ENCODE data around the gene MANEAL. TPM values are rescaled to one million over a fixed set of nuclear protein-coding genes. Genes with fewer than 3 reads are reported as not detected.
A peak's percentile ranks its signal among the peaks of the same experiment; 100 is the strongest.

Gene MANEAL
- polyA plus RNA-seq, 3 donors = 0.24 to 0.56 TPM; not detected in 1

GRCh38 chr1:37845049-37845646 is 51.5 kb downstream of the MANEAL start:
- Histone ChIP-seq H3K27me3 (ENCODE audit: control insufficient read depth in 2 of 2, insufficient read depth in 2 of 2, low read length in 2 of 2) (no peaks in the 10 kb centered on the region), H3K27ac (ENCODE audit: low read depth in 1 of 2, low read length in 2 of 2) (peak overlapping the region; percentile 91), H3K9me3 (replicated peaks in 1 of 2; ENCODE audit: control insufficient read depth in 1 of 2, insufficient read depth in 1 of 2, low read length in 2 of 2) (no peaks in the 10 kb centered on the region), H3K9ac (ENCODE audit: insufficient read depth, low read length, poor library complexity, severe bottlenecking) (peak overlapping the region; percentile 39), H4K20me1 (ENCODE audit: insufficient read depth, low read length) (peaks cover 24% of the 10 kb centered on the region), H3K4me1 (ENCODE audit: control insufficient read depth in 1 of 2, insufficient read depth in 2 of 2, low read length in 2 of 2) (peaks cover 80% of the 10 kb centered on the region in 2 donors), H3K79me2 (ENCODE audit: insufficient read depth, low read length) (peaks cover 98% of the 10 kb centered on the region), H3K4me3 (replicated peaks in 1 of 3; ENCODE audit: low read depth in 2 of 3, low read length in 3 of 3) (peak overlapping the region in 2 of 3 experiments; percentile 2 to 61), H3K36me3 (replicated peaks in 1 of 2; ENCODE audit: control insufficient read depth in 1 of 2, insufficient read depth in 2 of 2, low read length in 2 of 2) (peaks cover 15 to 35% of the 10 kb centered on the region in 2 donors), H2AFZ (ENCODE audit: insufficient read depth, low read depth, low read length, poor library complexity, severe bottlenecking) (no peak overlapping the region), H3K4me2 (replicated peaks; ENCODE audit: extremely low read depth, low read length, poor library complexity, severe bottlenecking) (peak overlapping the region; percentile 65)
- Mint-ChIP-seq H3K36me3 (peaks cover 42 to 60% of the 10 kb centered on the region in 2 donors), H3K27me3 (ENCODE audit: low read depth in 3 of 3) (no peaks in the 10 kb centered on the region), H3K9me3 (no peaks in the 10 kb centered on the region), H3K27ac (peak overlapping the region in 6 of 7 donors; percentile 92 to 98 (median 94)), H3K4me1 (peaks cover 18% of the 10 kb centered on the region), H3K4me3 (peak overlapping the region; percentile 52 to 75)
- peak in 1 of 3 donors; percentile 64 for DNase-seq
- 74% methylated on average over 4 of the region's 5 CpGs for WGBS (ENCODE audit: insufficient coverage)
- intact Hi-C loops (cut with micrococcal nuclease) = no loop called here
- TF ChIP-seq CTCF (IDR thresholded peaks at IDR 0.05) = no peak

- no peaks in the 10 kb centered on the region for H3K27me3 Mint-ChIP-seq (ENCODE audit: low read depth in 3 of 3)
- H3K4me3 Mint-ChIP-seq = peak overlapping the region; percentile 54 to 75
- H3K27ac Mint-ChIP-seq = peak overlapping the region in 6 of 7 donors; percentile 92 to 98 (median 94)
- no CpG with 5 or more reads among the region's 3 CpGs for WGBS (ENCODE audit: insufficient coverage)
- Histone ChIP-seq H3K9me3 (replicated peaks in 1 of 2; ENCODE audit: control insufficient read depth in 1 of 2, insufficient read depth in 1 of 2, low read length in 2 of 2) (no peaks in the 10 kb centered on the region), H3K79me2 (ENCODE audit: insufficient read depth, low read length) (peaks cover 98% of the 10 kb centered on the region), H3K4me3 (replicated peaks in 1 of 3; ENCODE audit: low read depth in 2 of 3, low read length in 3 of 3) (peak overlapping the region in 2 of 3 experiments; percentile 2 to 61), H3K4me2 (replicated peaks; ENCODE audit: extremely low read depth, low read length, poor library complexity, severe bottlenecking) (peak overlapping the region; percentile 65), H3K36me3 (replicated peaks in 1 of 2; ENCODE audit: control insufficient read depth in 1 of 2, insufficient read depth in 2 of 2, low read length in 2 of 2) (peaks cover 10 to 29% of the 10 kb centered on the region in 2 donors), H4K20me1 (ENCODE audit: insufficient read depth, low read length) (peaks cover 20% of the 10 kb centered on the region), H3K27me3 (ENCODE audit: control insufficient read depth in 2 of 2, insufficient read depth in 2 of 2, low read length in 2 of 2) (no peaks in the 10 kb centered on the region), H3K9ac (ENCODE audit: insufficient read depth, low read length, poor library complexity, severe bottlenecking) (peak overlapping the region; percentile 39), H3K4me1 (ENCODE audit: control insufficient read depth in 1 of 2, insufficient read depth in 2 of 2, low read length in 2 of 2) (peaks cover 87% of the 10 kb centered on the region in 2 donors), H3K27ac (ENCODE audit: low read depth in 1 of 2, low read length in 2 of 2) (peak overlapping the region; percentile 91), H2AFZ (ENCODE audit: insufficient read depth, low read depth, low read length, poor library complexity, severe bottlenecking) (no peak overlapping the region)
- DNase-seq = peak; percentile 39 to 91 (median 83)
- peaks cover 36 to 53% of the 10 kb centered on the region in 2 donors for H3K36me3 Mint-ChIP-seq
- no peaks in the 10 kb centered on the region for H3K9me3 Mint-ChIP-seq
- peaks cover 18% of the 10 kb centered on the region for H3K4me1 Mint-ChIP-seq
- TF ChIP-seq CTCF (IDR thresholded peaks at IDR 0.05) = no peak
- intact Hi-C loops (cut with micrococcal nuclease) = no loop called here
These were observed 52.1 kb downstream of the MANEAL start for GRCh38 chr1:37845786-37846185.
